Astrocyte (in vitro differentiated cells and primary cell): Measurements from ENCODE around the gene PCCA.

ENCODE experiments used
- EZH2 ChIP-seq: IDR thresholded peaks from 2 replicates; pipeline ENCODE4 v1.6.1; 2012; ENCODE audit warnings: mild to moderate bottlenecking, low read length, inconsistent platforms; ENCODE audit not compliant: insufficient read depth
- TF ChIP-seq, protein P1 (sequence below): IDR thresholded peaks from 2 replicates; pipeline ENCODE4 v1.5.1; 2011; ENCODE audit warnings: low read depth, mild to moderate bottlenecking, inconsistent platforms, low read length, moderate library complexity; ENCODE audit not compliant: insufficient read depth

DNA sequence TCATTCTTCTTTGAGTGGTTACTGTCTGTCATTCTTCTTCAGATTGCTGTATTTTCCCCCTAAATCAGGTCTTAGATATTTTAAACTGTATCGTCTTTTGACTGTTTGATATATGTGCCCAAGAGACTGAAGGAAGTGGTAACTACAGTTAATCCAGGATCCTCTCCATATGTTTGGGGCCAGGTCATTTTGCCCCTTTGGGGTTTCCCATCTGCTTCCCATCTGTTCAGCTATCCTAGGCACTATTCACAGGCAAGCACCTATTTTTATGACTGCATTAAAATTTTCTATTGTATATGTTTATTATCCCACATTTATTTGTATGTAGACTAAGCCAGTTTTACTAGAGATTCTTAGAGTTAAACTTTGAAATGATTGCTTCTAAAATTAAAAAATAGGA is 244.2 kb downstream of the PCCA start:
- TF ChIP-seq, protein P1, sequence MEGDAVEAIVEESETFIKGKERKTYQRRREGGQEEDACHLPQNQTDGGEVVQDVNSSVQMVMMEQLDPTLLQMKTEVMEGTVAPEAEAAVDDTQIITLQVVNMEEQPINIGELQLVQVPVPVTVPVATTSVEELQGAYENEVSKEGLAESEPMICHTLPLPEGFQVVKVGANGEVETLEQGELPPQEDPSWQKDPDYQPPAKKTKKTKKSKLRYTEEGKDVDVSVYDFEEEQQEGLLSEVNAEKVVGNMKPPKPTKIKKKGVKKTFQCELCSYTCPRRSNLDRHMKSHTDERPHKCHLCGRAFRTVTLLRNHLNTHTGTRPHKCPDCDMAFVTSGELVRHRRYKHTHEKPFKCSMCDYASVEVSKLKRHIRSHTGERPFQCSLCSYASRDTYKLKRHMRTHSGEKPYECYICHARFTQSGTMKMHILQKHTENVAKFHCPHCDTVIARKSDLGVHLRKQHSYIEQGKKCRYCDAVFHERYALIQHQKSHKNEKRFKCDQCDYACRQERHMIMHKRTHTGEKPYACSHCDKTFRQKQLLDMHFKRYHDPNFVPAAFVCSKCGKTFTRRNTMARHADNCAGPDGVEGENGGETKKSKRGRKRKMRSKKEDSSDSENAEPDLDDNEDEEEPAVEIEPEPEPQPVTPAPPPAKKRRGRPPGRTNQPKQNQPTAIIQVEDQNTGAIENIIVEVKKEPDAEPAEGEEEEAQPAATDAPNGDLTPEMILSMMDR = no peak
- no peak for TF ChIP-seq EZH2
